Neural cell (in vitro differentiated cells): ENCODE measurements around the gene MOSMO.

Experiments used
- CTCF ChIP-seq: fragments of 450-650 bp; IDR thresholded peaks from 2 replicates; pipeline ENCODE4 v1.5.1; 2014; ENCODE audit warnings: antibody characterized with exemption, mild to moderate bottlenecking, moderate library complexity; ENCODE audit not compliant: poor library complexity, severe bottlenecking
- EP300 ChIP-seq: fragments of 450-650 bp; conservative IDR thresholded peaks from 2 replicates; pipeline ENCODE4 v1.6.1; 2014; ENCODE audit warnings: antibody characterized with exemption, mild to moderate bottlenecking, moderate library complexity; ENCODE audit not compliant: poor library complexity, severe bottlenecking
- EZH2 ChIP-seq: fragments of 200-600, 300-800 bp; shearing (Covaris generic), sonication (generic); IDR thresholded peaks from 2 replicates; pipeline ENCODE4 v1.6.1; 2014; ENCODE audit warnings: antibody characterized with exemption, low read length, borderline replicate concordance, mild to moderate bottlenecking; ENCODE audit not compliant: insufficient read depth, poor library complexity, severe bottlenecking
- MXI1 ChIP-seq: fragments of 450-650 bp; conservative IDR thresholded peaks from 2 replicates; pipeline ENCODE4 v1.6.1; 2014; ENCODE audit warnings: antibody characterized with exemption, mild to moderate bottlenecking; ENCODE audit not compliant: poor library complexity, severe bottlenecking
- POLR2AphosphoS5 ChIP-seq: IDR thresholded peaks from 2 replicates; pipeline ENCODE4 v1.6.1; 2012
- RAD21 ChIP-seq: fragments of 450-650 bp; conservative IDR thresholded peaks from 2 replicates; pipeline ENCODE4 v1.6.1; 2014; ENCODE audit warnings: antibody characterized with exemption, mild to moderate bottlenecking, moderate library complexity
- TAF1 ChIP-seq: IDR thresholded peaks from 2 replicates; pipeline ENCODE4 v1.6.1; 2012; ENCODE audit warnings: low read depth
- TF ChIP-seq, protein P1 (sequence below): IDR thresholded peaks from 2 replicates; pipeline ENCODE4 v1.6.1; 2012; ENCODE audit warnings: borderline replicate concordance

DNA sequence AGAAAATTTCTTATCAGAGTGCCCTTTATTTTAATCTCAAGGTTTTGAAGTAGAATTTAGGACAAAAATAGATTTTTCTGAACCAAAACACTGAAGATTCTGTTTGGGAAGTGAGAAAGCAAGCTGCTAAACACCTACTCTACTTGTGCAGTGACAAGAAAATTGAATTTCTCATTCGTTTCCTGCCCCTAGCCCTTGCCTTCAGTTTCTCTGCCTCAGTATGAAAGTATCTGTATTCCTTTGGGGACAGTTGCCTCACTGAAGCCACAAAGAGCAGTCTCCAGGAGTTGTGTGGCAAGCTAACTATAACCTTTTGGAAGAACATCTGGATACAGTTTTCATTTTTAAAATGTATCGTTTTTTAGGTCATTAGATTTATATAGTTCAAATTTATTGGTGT is 19.7 kb downstream of the MOSMO start:
- TF ChIP-seq CTCF (no peak), RAD21 (no peak), EP300 (no peak), POLR2AphosphoS5 (no peak), EZH2 (no peak), TAF1 (no peak), MXI1 (no peak)
- TF ChIP-seq, protein P1, sequence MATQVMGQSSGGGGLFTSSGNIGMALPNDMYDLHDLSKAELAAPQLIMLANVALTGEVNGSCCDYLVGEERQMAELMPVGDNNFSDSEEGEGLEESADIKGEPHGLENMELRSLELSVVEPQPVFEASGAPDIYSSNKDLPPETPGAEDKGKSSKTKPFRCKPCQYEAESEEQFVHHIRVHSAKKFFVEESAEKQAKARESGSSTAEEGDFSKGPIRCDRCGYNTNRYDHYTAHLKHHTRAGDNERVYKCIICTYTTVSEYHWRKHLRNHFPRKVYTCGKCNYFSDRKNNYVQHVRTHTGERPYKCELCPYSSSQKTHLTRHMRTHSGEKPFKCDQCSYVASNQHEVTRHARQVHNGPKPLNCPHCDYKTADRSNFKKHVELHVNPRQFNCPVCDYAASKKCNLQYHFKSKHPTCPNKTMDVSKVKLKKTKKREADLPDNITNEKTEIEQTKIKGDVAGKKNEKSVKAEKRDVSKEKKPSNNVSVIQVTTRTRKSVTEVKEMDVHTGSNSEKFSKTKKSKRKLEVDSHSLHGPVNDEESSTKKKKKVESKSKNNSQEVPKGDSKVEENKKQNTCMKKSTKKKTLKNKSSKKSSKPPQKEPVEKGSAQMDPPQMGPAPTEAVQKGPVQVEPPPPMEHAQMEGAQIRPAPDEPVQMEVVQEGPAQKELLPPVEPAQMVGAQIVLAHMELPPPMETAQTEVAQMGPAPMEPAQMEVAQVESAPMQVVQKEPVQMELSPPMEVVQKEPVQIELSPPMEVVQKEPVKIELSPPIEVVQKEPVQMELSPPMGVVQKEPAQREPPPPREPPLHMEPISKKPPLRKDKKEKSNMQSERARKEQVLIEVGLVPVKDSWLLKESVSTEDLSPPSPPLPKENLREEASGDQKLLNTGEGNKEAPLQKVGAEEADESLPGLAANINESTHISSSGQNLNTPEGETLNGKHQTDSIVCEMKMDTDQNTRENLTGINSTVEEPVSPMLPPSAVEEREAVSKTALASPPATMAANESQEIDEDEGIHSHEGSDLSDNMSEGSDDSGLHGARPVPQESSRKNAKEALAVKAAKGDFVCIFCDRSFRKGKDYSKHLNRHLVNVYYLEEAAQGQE = no peak
